Pancreas (tissue), 10 donors: Measurements from ENCODE around the gene NUP210. TPM values are rescaled to one million over a fixed set of nuclear protein-coding genes. Genes with fewer than 3 reads are reported as not detected.

Source experiments
- ATAC-seq, 4 donors: fragments of 200-7000 bp; cut with Tn5 transposase; one replicate each; pipeline versions ENCODE4 v1.8.0 to v1.9.1; 2020; ENCODE audit warnings: mild to moderate bottlenecking in 4 of 4, moderate library complexity in 4 of 4
- DNase-seq, 6 donors: peaks; one replicate each; pipeline ENCODE4 v3.0.0-alpha.2; 2020
- FAIRE-seq: peaks from 2 replicates; lab custom pipeline; 2012; peaks lifted over from hg19 to GRCh38; lab: Jason Lieb, UNC
- H3K27ac ChIP-seq, 4 donors: fragments of 200-600 bp; sonication (generic); 1 replicate in 3 of 4; 2 replicates in 1 of 4; pipeline versions ENCODE4 v1.5.0 to v1.8.0; 2020
- H3K27me3 ChIP-seq, 4 donors: fragments of 200-600 bp; one replicate each; pipeline ENCODE4 v1.8.0; 2021
- H3K36me3 ChIP-seq, 3 donors: fragments of 200-600 bp; sonication (generic) in 1 of 3; one replicate each; pipeline versions ENCODE4 v1.5.0 to v1.8.0; 2020 to 2021
- H3K4me1 ChIP-seq, 3 donors: fragments of 200-600 bp; one replicate each; pipeline ENCODE4 v1.8.0; 2021
- H3K4me3 ChIP-seq, 4 donors: fragments of 200-600 bp; sonication (generic) in 2 of 4; one replicate each; pipeline versions ENCODE4 v1.5.0 to v1.8.0; 2020 to 2021
- H3K9me3 ChIP-seq, 4 donors: fragments of 200-600 bp; one replicate each; pipeline ENCODE4 v1.8.0; 2021
- CTCF ChIP-seq, 4 donors: fragments of 200-600 bp; sonication (generic) in 3 of 4; IDR thresholded peaks; one replicate each; pipeline versions ENCODE4 v1.5.0 to v1.8.0; 2021; ENCODE audit warnings: antibody characterized with exemption in 4 of 4
- WGBS, 2 donors: extraction: QIAGEN DNeasy Blood & Tissue Kit; methylation state at CpG; one replicate each; pipeline ENCODE4 v1.1.7; 2013; 5-methylcytosine and 5-hydroxymethylcytosine counted together
- intact Hi-C, 3 donors: fragments of 100-400 bp; cut with DNase I; formaldehyde crosslinking; loops; one replicate each; pipeline versions ENCODE4 v1.11.1 to v1.14.2; 2022
- polyA plus RNA-seq, 2 donors: library from polyadenylated mRNA; stranded (reverse); fragments of 200-250 nt; gene quantifications; one replicate each; pipeline ENCODE4 v1.2.3, GENCODE V29; 2013
- total RNA-seq, 6 donors: library from RNA; stranded (reverse); fragmentation: NEBNext Ultra II Directional in 4 of 6; extraction: Animal tissue kit (Norgen Biotek cat#: 25700) in 4 of 6; gene quantifications; one replicate each; pipeline versions ENCODE4 v1.2.1 to v1.2.4, GENCODE V29; 2021 to 2023
- donor health status: healthy with polysubstance abuse.
- donor health status: DM: no; HTN: no; CAD: no; lungs with moderate emphysema.
- donor health status: DM: no; HTN: no; CAD: no.
- donor health status: control.
- donor health status: control.
- donor health status: Bipolar disorder and iron deficiency.
- donor health status: DM: yes; HTN: yes; CAD: no.
- donor health status: DM: no; HTN: no; CAD: no.
- donor health status: DM: no; HTN: no; CAD: no.
- donor health status: DM: yes; HTN: yes; CAD: no.

The NUP210 gene
- total and polyA plus RNA-seq, 8 donors = 7.6 to 12.5 (median 9.8) TPM

DNA sequence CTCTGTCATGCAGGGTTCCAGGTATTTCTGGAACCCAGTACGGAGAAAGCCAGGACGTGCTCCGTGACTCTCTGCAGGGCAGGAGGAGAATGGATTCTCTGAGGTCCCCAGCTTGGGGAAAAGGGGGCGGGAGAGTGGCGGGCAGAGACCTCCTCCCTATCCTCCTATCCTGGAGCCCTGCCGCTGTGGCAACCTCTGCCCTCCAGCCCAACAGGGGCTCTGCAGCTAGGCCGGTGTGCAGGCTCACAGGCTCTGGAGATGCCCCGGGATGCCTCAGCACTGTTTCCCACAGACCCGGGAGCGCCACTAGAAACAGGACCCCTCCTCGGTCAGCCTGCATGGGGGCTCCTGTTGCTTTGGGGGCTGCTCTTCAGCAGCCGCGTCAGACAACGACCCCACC is 43.1 kb downstream of the NUP210 start:
- Histone ChIP-seq H3K27ac (no peak overlapping the region), H3K4me1 (no peaks in the 10 kb centered on the region), H3K9me3 (no peaks in the 10 kb centered on the region), H3K36me3 (peaks cover 0 to 47% (median 0%) of the 10 kb centered on the region in 3 donors), H3K27me3 (no peaks in the 10 kb centered on the region), H3K4me3 (no peak overlapping the region)
- no peak for TF ChIP-seq CTCF (IDR thresholded peaks at IDR 0.05)
- ATAC-seq (no peak), FAIRE-seq (no peak), DNase-seq (no peak)
- intact Hi-C loops = no loop called here
- 95% methylated on average over 13 to 14 of the region's 14 CpGs for WGBS, 2 donors

GRCh38 chr3:13376091-13376490 is 44.0 kb downstream of the NUP210 start:
- Histone ChIP-seq H3K27me3 (no peaks in the 10 kb centered on the region), H3K9me3 (no peaks in the 10 kb centered on the region), H3K36me3 (peaks cover 0 to 51% (median 0%) of the 10 kb centered on the region in 3 donors), H3K4me3 (no peak overlapping the region), H3K27ac (no peak overlapping the region), H3K4me1 (no peaks in the 10 kb centered on the region)
- 93% methylated on average over 9 of the region's 9 CpGs for whole genome bisulfite sequencing, 2 donors
- intact Hi-C loops = no loop called here
- TF ChIP-seq CTCF (IDR thresholded peaks at IDR 0.05) = no peak
- FAIRE-seq = no peak
- no peak for DNase-seq
- no peak for ATAC-seq

DNA sequence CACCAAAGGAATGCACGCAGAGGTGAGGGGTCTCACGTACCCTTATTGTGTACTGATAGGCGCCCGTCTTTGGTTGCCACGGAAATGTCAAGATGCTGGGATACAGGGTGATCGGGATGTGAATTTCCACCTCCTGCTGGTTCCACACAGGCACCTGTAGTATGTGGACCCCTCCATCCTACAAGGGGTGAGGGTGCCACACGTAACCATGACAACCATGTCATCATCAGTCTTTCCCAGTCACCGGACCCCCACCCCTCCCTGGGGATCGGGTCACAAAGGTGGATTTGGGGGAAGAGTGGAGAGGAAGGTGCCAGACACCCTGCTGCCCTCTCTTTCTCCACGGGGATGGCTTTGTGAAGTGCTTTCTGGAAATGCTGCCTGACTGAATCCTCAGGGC is 44.7 kb downstream of the NUP210 start:
- Histone ChIP-seq H3K9me3 (no peaks in the 10 kb centered on the region), H3K27ac (no peak overlapping the region), H3K27me3 (no peaks in the 10 kb centered on the region), H3K4me3 (no peak overlapping the region), H3K4me1 (no peaks in the 10 kb centered on the region), H3K36me3 (peaks cover 0 to 51% (median 0%) of the 10 kb centered on the region in 3 donors)
- intact Hi-C loops = no loop called here
- FAIRE-seq (no peak), DNase-seq (no peak), ATAC-seq (no peak)
- WGBS, 2 donors = 91 to 96% methylated on average over 10 of the region's 10 CpGs
- TF ChIP-seq CTCF (IDR thresholded peaks at IDR 0.05) = no peak

DNA sequence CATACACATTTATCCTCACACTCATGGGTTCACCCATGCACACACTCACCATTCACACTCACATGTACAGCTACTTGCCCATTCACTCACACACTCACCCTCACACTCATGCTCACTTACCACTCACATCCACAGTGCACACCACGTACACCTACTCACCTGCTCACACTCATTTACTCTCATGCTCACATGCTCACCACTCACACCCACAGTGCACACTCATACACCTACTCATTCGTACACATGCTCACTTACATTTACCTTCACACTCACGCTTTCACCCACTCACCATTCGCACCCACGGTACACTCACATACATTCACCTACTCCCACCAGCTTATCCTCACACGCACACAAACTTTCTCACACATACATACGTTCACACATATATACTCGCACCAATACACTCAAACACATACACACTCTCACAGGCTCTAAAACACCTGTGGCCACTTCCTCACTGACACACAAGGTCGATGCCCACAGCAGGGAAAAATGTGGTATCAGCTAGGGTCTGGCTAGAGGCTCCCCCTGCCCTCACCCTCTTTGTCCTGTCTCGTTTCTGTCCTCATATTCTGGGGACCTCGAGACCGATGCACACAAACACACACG is 46.0 kb downstream of the NUP210 start:
- intact Hi-C loops = no loop called here
- Histone ChIP-seq H3K4me1 (no peaks in the 10 kb centered on the region), H3K4me3 (no peak overlapping the region), H3K27me3 (no peaks in the 10 kb centered on the region), H3K9me3 (no peaks in the 10 kb centered on the region), H3K27ac (no peak overlapping the region), H3K36me3 (peaks cover 0 to 41% (median 0%) of the 10 kb centered on the region in 3 donors)
- no peak for FAIRE-seq
- WGBS, 2 donors = 94 to 95% methylated on average over 13 of the region's 13 CpGs
- no peak for DNase-seq
- no peak for TF ChIP-seq CTCF (IDR thresholded peaks at IDR 0.05)
- ATAC-seq = no peak

DNA sequence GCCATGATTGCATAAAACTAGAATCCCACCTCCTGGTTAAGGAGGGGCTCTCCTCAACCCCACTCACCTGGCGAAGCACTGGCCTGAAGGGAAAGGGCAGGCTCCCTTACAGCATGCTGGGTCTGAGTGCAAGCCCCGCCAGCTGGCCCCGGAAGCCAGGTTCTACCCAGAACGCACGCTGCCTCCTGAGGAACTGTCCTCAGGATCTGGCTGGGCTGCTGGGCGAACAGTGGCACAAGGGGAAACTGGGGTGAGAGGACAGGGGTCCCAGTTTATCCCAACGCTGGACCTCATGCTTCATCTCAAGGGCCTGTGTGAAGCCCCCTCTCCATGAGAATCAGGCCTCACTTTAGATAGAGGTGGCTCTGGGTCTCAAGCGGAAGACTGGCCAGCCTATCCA is 47.5 kb downstream of the NUP210 start:
- ATAC-seq (no peak), FAIRE-seq (no peak), DNase-seq (no peak)
- Histone ChIP-seq H3K36me3 (peaks cover 0 to 30% (median 0%) of the 10 kb centered on the region in 3 donors), H3K4me3 (no peak overlapping the region), H3K9me3 (no peaks in the 10 kb centered on the region), H3K27me3 (no peaks in the 10 kb centered on the region), H3K27ac (no peak overlapping the region), H3K4me1 (no peaks in the 10 kb centered on the region)
- intact Hi-C loops = no loop called here
- no peak for TF ChIP-seq CTCF (IDR thresholded peaks at IDR 0.05)
- WGBS, 2 donors = 94 to 98% methylated on average over 8 of the region's 8 CpGs
